Putamen (tissue), 1 donor: Measurements from ENCODE around the gene NIPAL3.
"Not testable (repeated sequence)": the region's sequence is repeated elsewhere in the genome, so short reads cannot be mapped to it uniquely, and the experiment has no call there.

Experiments used
- DNase-seq: peaks from one replicate; pipeline ENCODE4 v3.0.0-alpha.2; 2016; ENCODE audit warnings: low spot score

Gene NIPAL3

DNA sequence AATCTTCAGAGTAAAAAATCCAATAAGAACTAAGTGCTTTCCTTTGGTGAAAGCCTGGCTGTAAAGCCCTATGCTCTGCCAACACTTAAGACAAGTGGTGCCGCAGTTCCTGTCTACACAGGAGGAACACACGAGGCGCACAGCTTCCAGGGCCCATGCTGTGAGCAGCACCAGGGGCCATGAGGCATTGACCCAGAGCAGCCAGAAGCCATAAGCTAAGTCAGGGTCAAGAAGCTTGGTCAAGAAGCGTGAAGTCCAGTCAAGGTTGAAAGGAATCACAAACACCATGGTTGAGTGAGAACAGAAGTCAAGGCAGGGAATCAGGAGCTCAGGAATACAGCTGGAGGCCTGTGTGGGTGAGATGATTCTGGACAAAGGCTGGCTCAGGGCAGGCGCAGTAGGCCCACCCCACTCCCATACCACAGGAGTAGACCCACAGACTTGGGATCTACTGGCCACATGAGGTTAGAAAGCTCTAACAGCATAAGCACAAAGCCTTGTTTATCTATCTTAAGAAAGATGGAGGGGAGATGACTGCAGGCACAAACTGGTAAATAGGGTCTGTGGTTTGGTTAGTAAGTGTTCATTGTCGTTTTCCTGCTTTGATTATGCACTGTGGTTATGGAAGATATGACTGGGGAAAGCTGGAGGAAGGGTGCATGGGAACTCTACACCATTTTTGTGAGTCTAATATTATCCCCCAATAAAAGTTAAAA is 44.1 kb downstream of the NIPAL3 start:
- no peak for DNase-seq

DNA sequence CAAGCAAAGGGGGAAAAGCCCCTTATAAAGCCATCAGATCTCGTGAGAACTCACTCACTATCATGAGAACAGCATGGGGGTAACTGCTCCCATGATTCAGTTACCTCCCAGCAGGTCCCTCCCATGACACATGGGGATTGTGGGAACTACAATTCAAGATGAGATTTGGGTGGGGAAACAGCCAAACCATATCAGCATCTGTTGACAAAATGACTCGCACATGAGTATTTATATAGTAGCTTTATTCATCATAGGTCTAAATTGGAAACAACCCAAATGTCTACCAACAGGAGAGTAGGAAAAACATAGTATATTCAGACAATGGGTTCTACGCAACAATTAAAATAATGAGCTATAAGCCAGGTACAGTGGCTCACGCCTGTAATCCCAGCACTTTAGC is 46.5 kb downstream of the NIPAL3 start:
- not testable (repeated sequence) for DNase-seq

GRCh38 chr1:24463776-24464735 is 48.5 kb downstream of the NIPAL3 start:
- DNase-seq: peak; percentile 32

DNA sequence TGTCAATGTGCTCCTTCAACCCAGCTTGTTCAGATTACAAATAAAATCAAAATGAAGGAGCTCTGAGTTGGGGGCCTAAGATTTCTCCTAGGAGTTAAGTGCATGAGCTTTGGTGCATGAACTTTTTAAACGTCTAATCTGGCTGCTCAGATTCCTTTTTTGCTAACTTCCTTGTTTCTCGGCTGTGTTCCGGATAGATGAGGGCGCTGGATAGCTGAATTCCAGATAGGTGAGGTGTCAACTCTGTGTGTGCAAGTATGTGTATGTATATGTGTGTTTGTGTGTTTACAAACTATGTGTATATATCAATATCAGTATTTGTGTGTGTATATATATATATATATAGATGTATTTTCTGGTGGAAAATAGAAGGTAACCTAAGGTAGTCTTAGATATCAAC is 49.5 kb downstream of the NIPAL3 start:
- DNase-seq: no peak

- no peak for DNase-seq
Measured at GRCh38 chr1:24465638-24466037, 50.0 kb downstream of the NIPAL3 start.

GRCh38 chr1:24468685-24469316 is 53.2 kb downstream of the NIPAL3 start:
- no peak for DNase-seq

DNA sequence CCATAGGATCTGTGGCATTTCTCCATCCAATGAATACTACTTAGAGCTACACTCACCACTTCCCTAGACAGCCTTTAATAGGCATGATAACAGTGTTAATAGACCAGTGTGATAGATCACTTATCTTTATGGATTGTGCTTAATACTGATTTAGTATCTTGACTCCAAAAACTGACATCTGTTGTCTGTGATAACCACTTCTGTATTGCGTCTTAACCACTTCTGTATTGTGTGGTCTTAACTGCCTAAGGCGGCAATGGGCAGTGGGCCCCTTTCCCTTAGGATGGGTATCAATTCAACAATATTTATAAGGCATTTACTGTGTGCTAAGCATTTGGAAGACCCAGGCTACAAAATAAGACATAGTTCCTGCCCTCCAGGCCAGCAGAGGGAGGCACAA is 55.0 kb downstream of the NIPAL3 start:
- no peak for DNase-seq

- DNase-seq: no peak
Measured at GRCh38 chr1:24472527-24473251, 57.1 kb downstream of the NIPAL3 start.

DNA sequence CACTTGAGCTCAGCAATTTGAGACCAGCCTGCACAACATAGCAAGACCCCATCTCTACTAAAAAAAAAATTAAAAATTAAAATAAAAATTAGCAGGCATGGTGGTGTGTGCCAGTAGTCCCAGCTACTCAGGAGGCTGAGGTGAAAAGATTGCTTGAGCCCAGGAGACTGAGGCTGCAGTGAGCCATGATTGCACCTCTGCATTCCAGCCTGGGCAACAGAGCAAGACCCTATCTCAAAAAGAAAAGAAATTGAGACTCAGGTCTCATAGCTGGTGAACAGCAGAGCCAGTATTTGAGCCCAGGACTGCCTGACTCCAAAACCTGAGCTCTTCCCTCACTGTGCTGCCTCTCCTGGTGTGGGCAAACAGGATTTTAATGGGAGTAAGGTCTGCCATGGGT is 58.6 kb downstream of the NIPAL3 start:
- no peak for DNase-seq

- DNase-seq: no peak
Measured at GRCh38 chr1:24475700-24476099, 60.1 kb downstream of the NIPAL3 start.

DNA sequence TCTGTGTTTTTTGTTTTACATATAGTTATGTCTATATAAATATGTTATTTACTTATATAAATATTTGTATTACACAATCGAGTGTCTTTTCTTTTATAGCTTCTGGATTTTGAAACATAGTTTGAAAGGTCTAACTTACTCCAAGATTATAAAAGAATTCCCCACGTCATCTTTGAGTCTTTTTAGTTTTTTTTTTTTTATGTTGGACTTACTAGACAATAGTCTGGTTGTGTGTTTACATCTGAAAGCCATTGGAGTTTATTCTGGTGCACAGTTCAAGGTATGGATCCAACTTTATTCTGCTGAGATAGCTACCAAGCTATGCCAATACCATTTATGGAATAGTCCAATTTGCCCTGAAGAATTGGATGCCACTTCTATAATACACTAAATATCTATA is 61.0 kb downstream of the NIPAL3 start:
- no peak for DNase-seq

DNA sequence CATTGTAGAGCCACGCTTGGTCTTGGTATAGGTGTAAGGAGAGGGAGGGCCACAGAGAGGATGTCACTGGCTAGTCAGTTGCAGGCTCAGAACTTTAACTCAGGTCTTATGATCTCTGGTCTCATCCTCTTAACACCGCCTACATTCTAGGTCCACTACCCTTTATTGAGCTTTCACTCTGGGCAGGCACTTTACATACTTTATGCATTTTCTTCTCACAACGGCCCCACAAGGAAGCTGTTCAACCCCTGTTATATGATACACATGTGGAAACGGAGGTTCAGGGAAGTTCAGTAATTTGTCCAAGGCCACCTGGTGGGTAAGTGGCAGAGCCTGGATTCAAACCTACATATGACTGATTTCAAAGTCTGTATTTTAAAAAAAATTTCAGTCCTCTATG is 61.7 kb downstream of the NIPAL3 start:
- no peak for DNase-seq

DNA sequence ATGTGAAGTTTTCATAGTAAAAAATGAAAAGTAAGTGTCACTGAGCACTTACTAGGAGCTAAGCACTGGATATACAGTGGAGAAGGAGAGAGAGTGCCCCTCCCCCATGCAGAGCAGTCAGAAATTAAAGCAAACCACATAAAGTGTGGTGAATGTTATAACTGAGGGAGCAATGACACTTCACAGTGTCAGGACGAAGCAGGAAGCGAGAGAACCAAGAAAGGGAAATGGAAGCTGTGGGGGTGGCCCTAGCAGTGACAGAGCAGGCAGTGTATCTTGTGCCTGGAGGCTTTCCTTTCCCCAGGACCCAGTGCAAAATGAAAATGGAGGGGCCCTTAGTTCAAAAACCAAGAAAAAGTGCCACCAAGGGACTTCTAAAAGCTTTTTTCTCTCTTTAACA is 65.5 kb downstream of the NIPAL3 start:
- DNase-seq: no peak

GRCh38 chr1:24481843-24482610 is 66.4 kb downstream of the NIPAL3 start:
- DNase-seq: no peak

- DNase-seq: no peak
Measured at GRCh38 chr1:24483441-24483840, 67.8 kb downstream of the NIPAL3 start.

DNA sequence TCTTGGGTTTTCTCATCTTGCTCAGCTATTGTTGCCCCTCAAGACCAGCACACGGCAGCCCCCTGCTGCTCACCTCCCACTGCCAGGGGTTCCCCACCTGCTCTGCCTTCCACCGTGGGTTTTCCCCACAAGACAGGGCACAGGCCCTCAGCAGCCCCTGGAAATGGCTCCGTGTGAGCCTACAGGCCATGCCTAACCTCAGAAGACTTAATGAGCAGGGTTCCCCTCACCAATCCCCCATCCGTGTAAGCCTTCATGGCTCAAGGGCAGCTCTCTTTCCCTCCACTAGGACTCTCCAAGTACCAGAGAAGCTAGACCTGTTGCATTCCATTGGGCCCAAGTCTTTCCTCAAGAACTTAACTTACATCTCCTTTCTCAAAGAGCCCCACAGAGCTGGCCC is 68.6 kb downstream of the NIPAL3 start:
- no peak for DNase-seq

DNA sequence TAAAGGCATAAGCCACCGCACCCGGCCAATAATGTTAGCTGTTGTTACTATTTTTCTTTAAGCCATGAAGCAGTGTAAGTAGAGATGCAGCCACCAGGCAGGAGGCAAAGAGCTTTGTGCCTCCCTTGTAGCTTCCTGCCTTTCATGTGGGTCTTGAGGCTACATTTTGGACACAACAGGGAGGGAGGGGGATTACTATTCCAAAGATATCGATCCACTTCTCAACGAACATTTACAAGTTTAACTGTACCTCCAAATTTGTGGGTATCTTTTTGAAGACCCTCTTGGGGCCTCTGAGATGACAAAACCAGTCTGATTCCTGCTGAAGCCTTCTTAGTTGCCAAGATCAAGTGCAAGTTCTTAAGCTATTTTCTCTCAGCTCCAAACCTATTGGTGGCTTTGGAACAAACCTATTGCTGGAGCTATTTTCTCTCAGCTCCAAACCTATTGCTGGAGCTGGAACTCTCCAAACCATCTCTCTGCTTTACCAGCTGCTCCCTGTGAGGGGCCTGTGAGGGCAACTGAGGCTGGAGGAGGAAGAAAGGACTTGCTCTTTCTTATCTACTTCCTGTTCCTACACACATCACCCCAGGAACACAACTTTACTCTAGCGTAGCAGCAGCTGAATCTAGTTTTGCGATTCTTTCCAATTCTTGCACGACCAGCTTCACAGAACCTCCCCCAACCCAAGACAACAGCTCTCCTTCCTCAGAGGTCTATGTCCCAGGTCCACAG is 70.9 kb downstream of the NIPAL3 start:
- no peak for DNase-seq

- DNase-seq: no peak
Measured at GRCh38 chr1:24487455-24487854, 71.9 kb downstream of the NIPAL3 start.

GRCh38 chr1:24488159-24488558 is 72.6 kb downstream of the NIPAL3 start:
- not testable (repeated sequence) for DNase-seq

DNA sequence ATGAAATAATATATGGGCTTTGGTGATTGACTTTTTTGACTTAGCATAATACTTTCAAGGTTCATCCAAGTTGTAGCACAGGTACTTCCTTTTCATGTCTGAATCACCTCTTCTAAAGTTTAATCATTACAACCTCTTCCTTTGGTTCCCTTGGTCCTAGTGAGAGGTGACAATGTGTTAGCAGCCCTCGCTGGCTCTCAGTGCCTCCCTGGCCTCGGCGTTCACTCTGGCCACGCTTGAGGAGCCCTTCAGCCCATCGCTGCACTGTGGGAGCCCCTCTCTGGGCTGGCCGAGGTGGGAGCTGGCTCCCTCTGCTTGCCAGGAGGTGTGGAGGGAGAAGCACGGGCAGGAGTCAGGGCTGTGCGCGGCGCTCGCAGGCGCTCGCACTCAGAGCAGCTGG is 74.1 kb downstream of the NIPAL3 start:
- no peak for DNase-seq
